T follicular helper cell (primary cell): Measurements from ENCODE around the gene USP28.
"Not testable (repeated sequence)": the region's sequence is repeated elsewhere in the genome, so short reads cannot be mapped to it uniquely, and the experiment has no call there.

Source experiments
- DNase-seq: peaks from one replicate; pipeline ENCODE4 v3.0.0-alpha.2; 2020; ENCODE audit warnings: low read depth
- total RNA-seq, 2 experiments: gene quantifications; one replicate each; lab custom pipeline; 2026; lab: John Stamatoyannopoulos, UW

USP28 gene
- total RNA-seq, result 12.0 to 32.5 reads per million in 2 experiments

DNA sequence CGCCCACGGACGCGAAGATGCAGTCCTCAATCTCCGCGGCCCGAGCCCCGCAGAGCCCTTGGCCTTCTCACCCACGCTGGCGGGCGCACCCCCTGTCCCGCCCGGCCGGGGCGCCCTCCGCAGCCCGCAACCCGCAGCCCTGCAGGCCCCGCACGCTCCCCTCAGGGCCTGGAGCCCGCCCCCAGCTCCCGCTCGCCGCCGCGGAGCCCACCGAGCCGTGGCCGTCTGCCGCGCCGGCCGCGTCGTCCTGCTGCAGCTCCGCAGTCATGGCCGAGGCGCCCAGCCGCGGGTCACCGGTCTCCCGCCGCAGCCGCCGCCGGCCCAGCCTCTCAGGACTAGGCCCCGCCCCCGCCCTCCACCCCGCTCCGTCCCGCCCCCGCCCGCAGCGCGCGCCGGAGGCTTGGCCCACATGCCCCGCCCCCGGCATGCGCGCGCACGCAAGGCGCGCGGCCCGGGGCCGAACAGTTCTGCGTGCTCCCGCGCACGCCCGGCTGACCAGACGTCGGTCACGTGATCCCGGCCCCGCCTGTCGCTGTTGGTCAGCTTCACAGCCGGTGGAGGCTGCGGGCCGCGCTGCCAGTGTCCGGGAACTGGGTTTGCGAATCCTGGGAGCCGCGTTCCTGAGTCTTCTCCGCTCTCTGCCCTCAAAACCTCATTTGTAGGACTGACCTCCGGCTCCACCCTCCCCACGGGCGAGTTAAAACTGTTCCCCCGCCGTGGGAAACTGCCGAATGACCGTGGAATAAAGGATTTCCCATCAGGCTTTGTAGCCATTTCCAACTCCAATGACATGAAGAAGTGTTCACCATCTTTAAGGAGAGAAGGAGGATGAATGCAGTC lies at the start of gene USP28:
USP28 (minus strand) TSS at position 339 of the 840 bp plus-strand sequence; CDS start at position 268, 71 bp downstream.
- DNase-seq, result peak; percentile 62

DNA sequence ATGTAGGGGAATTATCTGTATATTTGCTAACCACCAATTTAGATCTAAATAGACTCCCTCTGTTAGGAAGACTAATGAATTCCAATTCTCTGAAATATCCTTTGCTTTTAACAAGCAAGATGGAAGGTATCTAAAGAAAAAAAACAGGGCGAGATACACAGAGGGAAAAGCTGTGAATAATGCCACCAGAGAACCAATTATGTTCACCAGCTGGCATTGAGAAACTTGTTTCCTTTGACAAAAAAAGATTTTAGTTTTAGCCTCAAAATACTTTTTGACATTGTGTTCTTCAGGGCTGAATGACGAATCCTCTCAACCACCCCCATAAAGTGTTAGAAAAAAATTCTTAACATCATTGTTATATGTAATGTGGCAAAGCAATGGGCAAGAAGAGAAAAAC lies 48.2 kb upstream of the USP28 start:
- no peak for DNase-seq

DNA sequence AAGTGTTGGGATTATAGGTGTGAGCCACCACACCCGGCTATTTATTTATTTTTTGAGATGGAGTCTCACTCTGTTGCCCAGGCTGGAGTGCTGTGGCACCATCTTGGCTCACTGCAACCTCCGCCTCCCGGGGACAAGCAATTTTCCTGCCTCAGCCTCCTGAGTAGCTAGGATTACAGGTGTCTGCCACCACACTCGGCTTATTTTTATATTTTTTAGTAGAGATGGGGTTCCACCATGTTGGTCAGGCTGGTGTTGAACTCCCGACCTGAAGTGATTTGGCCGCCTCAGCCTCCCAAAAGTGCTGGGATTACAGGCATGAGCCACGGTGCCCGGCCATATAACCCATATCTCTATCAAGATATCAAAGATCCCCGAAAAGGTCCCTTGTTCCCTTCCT lies 36.1 kb upstream of the USP28 start:
- not testable (repeated sequence) for DNase-seq

GRCh38 chr11:113908098-113908497 lies 32.7 kb upstream of the USP28 start:
- no peak for DNase-seq

- no peak for DNase-seq
These were observed 32.3 kb upstream of the USP28 start for GRCh38 chr11:113907681-113908080.

DNA sequence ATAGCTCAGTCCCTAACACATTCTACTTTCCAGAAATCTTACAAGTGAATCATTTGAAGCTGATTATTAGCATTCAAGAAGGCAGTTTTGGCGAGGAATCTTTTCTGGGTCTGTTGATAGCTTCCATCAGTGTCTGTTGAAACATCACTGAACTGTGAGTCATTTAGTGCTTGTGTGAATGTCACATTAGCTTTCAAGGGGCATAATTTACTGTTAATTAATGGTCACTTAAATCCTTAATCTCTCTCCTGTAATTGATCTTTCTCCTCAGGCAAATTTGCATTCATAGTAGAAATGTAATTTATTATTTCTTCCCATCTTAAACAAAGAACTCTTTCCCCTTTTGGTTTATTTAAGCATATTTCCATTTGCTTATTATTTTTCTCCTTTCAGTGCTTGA lies 31.8 kb upstream of the USP28 start:
- DNase-seq, result no peak

DNA sequence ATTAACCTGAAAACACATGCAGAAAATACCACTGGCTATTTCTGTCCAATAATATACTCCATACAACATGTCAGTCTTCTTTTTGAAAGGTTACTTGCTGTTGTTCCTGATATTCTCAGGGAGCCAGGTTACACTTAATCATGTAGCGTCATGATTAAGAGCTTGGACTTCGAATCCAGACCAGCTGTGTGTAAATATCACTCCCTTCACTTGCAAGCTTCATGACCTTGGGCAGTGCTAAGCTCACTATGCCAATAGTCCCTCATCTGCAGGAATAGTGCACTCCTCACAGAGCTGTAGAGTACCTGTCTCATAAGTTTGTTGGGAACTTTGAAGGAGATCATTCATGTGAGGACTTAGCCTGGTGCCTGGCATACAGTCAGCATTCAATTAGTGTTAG lies 31.1 kb upstream of the USP28 start:
- no peak for DNase-seq

GRCh38 chr11:113906038-113906437 lies 30.7 kb upstream of the USP28 start:
- no peak for DNase-seq

GRCh38 chr11:113904379-113905101 lies 29.2 kb upstream of the USP28 start, which contains the start of gene HTR3B:
TSS of gene HTR3B (plus strand) at chr11:113904796. CDS start at chr11:113904934, 138 bp downstream.
- no peak for DNase-seq

GRCh38 chr11:113901141-113901540 lies 25.8 kb upstream of the USP28 start:
- no peak for DNase-seq

- DNase-seq, result no peak
These were observed 20.9 kb upstream of the USP28 start for GRCh38 chr11:113896156-113896879.

- DNase-seq, result no peak
These were observed 20.2 kb upstream of the USP28 start for GRCh38 chr11:113895367-113896155.

DNA sequence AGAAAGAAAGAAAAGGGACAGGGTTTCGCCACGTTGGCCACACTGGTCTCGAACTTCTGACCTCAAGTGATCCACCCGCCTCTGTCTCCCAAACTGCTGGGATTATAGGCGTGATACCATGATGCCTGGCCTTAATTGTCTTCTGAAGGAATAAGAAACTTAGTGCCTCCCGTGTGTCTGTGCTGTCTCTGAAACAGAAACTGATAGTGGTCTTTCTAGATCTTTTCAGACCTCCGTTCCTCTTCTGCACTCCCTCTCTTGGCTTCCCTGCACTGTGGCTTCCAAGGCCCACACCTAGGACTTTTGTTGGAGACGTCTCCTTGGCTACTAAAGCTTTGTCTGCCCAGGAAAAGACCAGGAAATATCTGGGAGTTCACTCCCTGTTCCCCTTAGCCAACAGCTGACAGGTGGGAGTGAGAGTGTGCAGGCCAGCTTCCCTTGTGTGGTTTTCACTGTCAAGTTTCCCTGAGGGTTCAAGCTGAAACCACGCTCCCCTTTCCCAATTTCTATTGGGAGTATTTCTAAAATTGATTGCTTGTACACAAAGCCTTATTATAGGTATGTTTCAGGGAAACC lies 19.1 kb upstream of the USP28 start:
- DNase-seq, result no peak

DNA sequence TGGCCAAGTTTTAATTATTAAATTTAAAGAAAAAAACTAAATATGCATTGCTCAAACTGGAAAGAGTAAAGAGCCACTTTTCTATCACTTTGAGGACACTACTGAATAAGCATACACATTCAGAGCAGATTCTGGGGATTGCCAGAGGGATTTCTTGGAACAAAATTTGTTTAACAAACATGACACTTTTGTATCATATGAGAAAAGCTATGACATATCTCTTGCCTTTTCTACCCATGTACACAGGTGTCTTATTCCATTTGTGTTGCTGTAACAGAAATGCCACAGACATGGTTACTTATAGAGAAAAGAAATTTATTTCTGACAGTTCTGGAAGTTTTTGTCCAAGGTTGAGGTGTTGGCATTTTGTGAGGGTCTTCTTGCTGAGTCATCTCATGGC lies 13.5 kb upstream of the USP28 start:
- DNase-seq, result no peak

DNA sequence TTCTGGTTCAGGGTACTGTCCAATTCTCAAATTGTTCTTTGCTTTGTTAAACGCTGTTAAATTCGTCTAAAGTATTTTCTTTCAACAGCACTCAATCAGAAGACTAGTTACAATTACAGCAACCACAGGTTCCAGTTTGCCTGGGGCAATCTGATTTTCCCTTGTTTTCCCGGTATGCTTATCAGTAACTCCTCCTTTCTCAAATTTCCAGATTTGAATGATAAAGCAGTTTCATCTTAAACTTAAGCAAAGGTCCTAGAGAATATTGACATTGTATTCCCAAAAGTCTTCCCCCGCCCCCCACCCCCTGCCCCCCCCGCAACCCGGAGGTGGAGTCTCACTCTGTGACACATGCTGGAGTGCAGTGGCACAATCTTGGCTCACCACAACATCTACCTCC lies 10.5 kb upstream of the USP28 start:
- no peak for DNase-seq

DNA sequence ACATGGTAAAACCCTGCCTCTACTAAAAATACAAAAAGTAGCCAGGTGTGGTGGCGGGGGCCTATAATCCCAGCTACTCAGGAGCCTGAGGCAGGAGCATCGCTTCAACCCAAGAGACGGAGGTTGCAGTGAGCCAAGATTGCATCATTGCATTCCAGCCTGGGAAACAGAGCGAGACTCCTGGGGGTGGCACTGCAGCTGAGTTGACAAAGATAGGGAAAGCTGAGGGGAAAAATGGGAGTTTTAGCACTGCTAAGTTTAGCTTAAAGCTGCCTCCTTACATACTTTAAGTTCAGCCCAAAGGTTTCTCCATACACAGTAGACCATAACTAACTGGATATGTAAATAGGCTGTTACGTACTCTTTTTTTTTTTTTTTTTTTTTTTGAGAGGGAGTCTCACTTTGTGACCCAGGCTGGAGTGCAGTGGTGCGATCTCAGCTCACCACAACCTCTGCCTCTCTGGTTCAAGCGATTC lies 9.0 kb upstream of the USP28 start:
- no peak for DNase-seq

DNA sequence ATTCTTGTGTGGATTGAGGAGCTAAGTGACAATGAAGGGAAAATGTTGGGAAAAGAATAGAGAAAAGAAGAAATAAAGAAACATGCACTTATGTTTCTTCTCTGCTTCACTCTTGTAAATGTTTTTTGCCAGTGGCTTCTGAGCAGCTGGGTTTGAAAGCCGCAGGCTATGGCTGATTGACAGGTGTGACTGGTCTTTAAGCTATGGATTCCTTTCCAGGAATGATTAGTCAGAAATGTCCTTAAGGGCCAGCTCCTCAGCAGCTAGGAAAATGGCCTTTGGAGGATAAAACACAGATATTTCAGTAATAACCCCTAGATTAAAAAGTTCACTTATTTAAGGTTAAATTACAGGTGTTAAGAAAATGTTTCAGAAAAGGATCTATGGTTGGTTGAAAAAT lies 6.5 kb upstream of the USP28 start:
- DNase-seq, result no peak

DNA sequence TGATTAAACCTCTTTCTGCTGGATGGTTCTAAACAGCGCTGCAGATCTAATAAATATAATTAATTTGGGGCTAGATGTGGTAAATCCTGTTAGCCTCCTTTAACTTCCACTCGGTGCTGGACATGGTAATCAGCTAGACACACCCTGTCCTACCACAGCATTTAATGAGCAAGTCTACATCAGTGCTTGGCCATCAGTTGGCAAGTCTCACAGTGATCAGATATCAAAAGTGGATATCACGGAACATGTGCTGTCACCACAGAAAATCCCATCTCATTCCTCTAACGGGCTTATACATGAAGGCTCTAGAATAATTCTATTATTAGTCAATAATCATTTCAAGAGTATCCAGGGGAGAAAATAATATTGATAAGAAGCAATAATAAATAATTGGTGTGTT lies 5.6 kb upstream of the USP28 start:
- DNase-seq, result no peak

DNA sequence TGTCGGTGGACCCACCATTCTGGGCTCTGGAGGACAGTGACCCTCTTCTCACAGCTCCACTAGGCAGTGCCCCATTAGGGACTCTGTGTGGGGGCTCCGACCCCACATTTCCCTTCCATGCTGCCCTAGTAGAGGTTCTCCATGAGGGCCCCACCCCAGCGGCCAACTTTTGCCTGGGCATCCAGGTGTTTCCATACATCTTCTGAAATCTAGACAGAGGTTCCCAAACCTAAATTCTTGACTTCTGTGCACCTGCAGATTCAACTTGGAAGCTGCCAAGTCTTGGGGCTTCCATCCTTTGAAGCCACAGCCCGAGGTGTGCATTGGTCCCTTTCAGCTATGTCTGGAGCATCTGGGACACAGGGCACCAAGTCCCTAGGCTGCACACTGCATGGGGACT lies 4.1 kb upstream of the USP28 start:
- not testable (repeated sequence) for DNase-seq

- DNase-seq, result no peak
These were observed 2.3 kb upstream of the USP28 start for GRCh38 chr11:113877670-113878055.
